ENCODE measurements around the gene TAX1BP1.

The TAX1BP1 gene

GRCh38 chr7:27739909-27740448 lies at the start of gene TAX1BP1:
TSS of gene TAX1BP1 (plus strand) at chr7:27740162. CDS start at chr7:27748525, 8,363 bp downstream.
- peak within 1 kb of the TSS; percentile 96 for H3K4me3 ChIP-seq (ENCODE audit: low read depth, low read length)

GRCh38 chr7:27690649-27691048 lies 49.3 kb upstream of the TAX1BP1 start:
- no peak overlapping the region for H3K4me3 ChIP-seq (ENCODE audit: low read depth, low read length)

- no peak overlapping the region for H3K4me3 ChIP-seq (ENCODE audit: low read depth, low read length)
These were observed 46.2 kb upstream of the TAX1BP1 start for GRCh38 chr7:27693794-27694193.

GRCh38 chr7:27695096-27695495 lies 44.9 kb upstream of the TAX1BP1 start:
- H3K4me3 ChIP-seq (ENCODE audit: low read depth, low read length), result no peak overlapping the region

GRCh38 chr7:27697861-27698430 lies 42.0 kb upstream of the TAX1BP1 start:
- no peak overlapping the region for H3K4me3 ChIP-seq (ENCODE audit: low read depth, low read length)

- H3K4me3 ChIP-seq (ENCODE audit: low read depth, low read length), result no peak overlapping the region
These were observed 40.2 kb upstream of the TAX1BP1 start for GRCh38 chr7:27699751-27700150.

- H3K4me3 ChIP-seq (ENCODE audit: low read depth, low read length), result no peak overlapping the region
These were observed 39.5 kb upstream of the TAX1BP1 start for GRCh38 chr7:27700501-27700900.

- no peak overlapping the region for H3K4me3 ChIP-seq (ENCODE audit: low read depth, low read length)
These were observed 36.8 kb upstream of the TAX1BP1 start for GRCh38 chr7:27703181-27703580.

- no peak overlapping the region for H3K4me3 ChIP-seq (ENCODE audit: low read depth, low read length)
These were observed 35.4 kb upstream of the TAX1BP1 start for GRCh38 chr7:27704422-27705199.

- H3K4me3 ChIP-seq (ENCODE audit: low read depth, low read length), result no peak overlapping the region
These were observed 34.8 kb upstream of the TAX1BP1 start for GRCh38 chr7:27705200-27705594.

- H3K4me3 ChIP-seq (ENCODE audit: low read depth, low read length), result no peak overlapping the region
These were observed 31.5 kb upstream of the TAX1BP1 start for GRCh38 chr7:27708485-27708884.

- H3K4me3 ChIP-seq (ENCODE audit: low read depth, low read length), result no peak overlapping the region
These were observed 30.6 kb upstream of the TAX1BP1 start for GRCh38 chr7:27709137-27710075.

GRCh38 chr7:27712217-27712616 lies 27.7 kb upstream of the TAX1BP1 start:
- H3K4me3 ChIP-seq (ENCODE audit: low read depth, low read length), result no peak overlapping the region

GRCh38 chr7:27714831-27715444 lies 25.0 kb upstream of the TAX1BP1 start:
- H3K4me3 ChIP-seq (ENCODE audit: low read depth, low read length), result no peak overlapping the region

- no peak overlapping the region for H3K4me3 ChIP-seq (ENCODE audit: low read depth, low read length)
These were observed 16.9 kb upstream of the TAX1BP1 start for GRCh38 chr7:27723085-27723484.

GRCh38 chr7:27727058-27727457 lies 12.9 kb upstream of the TAX1BP1 start:
- no peak overlapping the region for H3K4me3 ChIP-seq (ENCODE audit: low read depth, low read length)

- H3K4me3 ChIP-seq (ENCODE audit: low read depth, low read length), result no peak overlapping the region
These were observed 9.8 kb upstream of the TAX1BP1 start for GRCh38 chr7:27730112-27730511.

- no peak overlapping the region for H3K4me3 ChIP-seq (ENCODE audit: low read depth, low read length)
These were observed 5.4 kb upstream of the TAX1BP1 start for GRCh38 chr7:27734583-27734982.

- H3K4me3 ChIP-seq (ENCODE audit: low read depth, low read length), result no peak overlapping the region
These were observed 4.8 kb upstream of the TAX1BP1 start for GRCh38 chr7:27735165-27735564.

- no peak overlapping the region for H3K4me3 ChIP-seq (ENCODE audit: low read depth, low read length)
These were observed 4.1 kb upstream of the TAX1BP1 start for GRCh38 chr7:27735831-27736230.

GRCh38 chr7:27737178-27737577 lies 2.8 kb upstream of the TAX1BP1 start:
- H3K4me3 ChIP-seq (ENCODE audit: low read depth, low read length), result no peak overlapping the region

Measured in iPS-11a (cell line).